Measurements from ENCODE around the gene PCIF1.
"Not testable (repeated sequence)": the region's sequence is repeated elsewhere in the genome, so short reads cannot be mapped to it uniquely, and the experiment has no call there.

PCIF1 gene

GRCh38 chr20:45919542-45920399 lies 14.7 kb upstream of the PCIF1 start:
- DNase-seq = peak in 1 of 42 donors; percentile 8

GRCh38 chr20:45920462-45921336 lies 13.8 kb upstream of the PCIF1 start:
- no peak for DNase-seq
- intact Hi-C loops (cut with DNase I) = no loop called here

More at GRCh38 chr20:45919542-45920399, 14.7 kb upstream of the PCIF1 start:
- intact Hi-C loops (cut with DNase I) = no loop called here

GRCh38 chr20:45921337-45922189 lies 12.9 kb upstream of the PCIF1 start:
- intact Hi-C loops (cut with DNase I) = no loop called here
- DNase-seq = no peak

- intact Hi-C loops (cut with DNase I) = no loop called here
- peak in 2 of 42 donors; percentile 18 to 38 for DNase-seq
Observed at GRCh38 chr20:45924391-45925261, 9.9 kb upstream of the PCIF1 start.

- no peak for DNase-seq
- intact Hi-C loops (cut with DNase I) = no loop called here
Observed at GRCh38 chr20:45925821-45926506, 8.5 kb upstream of the PCIF1 start.

- no peak for DNase-seq
- intact Hi-C loops (cut with DNase I) = no loop called here
Observed at GRCh38 chr20:45926731-45927070, 7.8 kb upstream of the PCIF1 start.

GRCh38 chr20:45927071-45927878 lies 7.2 kb upstream of the PCIF1 start:
- DNase-seq = no peak
- intact Hi-C loops (cut with DNase I) = no loop called here

GRCh38 chr20:45931680-45932079 lies 2.8 kb upstream of the PCIF1 start:
- intact Hi-C loops (cut with DNase I) = loop anchor here (10.0 kb wide), 1 partner anchor 117 kb away; the partner anchor contains the start of gene UBE2C
- not testable (repeated sequence) for DNase-seq

- intact Hi-C loops (cut with DNase I) = loop anchor here (2.0 to 10.0 kb wide), 2 partner anchors 43 to 119 kb away; partner anchors contain the start of genes CTSA, NEURL2 and UBE2C
- peak; percentile 53 to 93 (median 76) for DNase-seq
Observed at GRCh38 chr20:45933266-45934045, 1.0 kb upstream of the PCIF1 start.

- peak in 40 of 42 donors; percentile 55 to 87 (median 79) for DNase-seq
- intact Hi-C loops (cut with DNase I) = loop anchor here (2.0 to 10.0 kb wide), 2 partner anchors 43 to 119 kb away; partner anchors contain the start of genes CTSA, NEURL2 and UBE2C
Observed at GRCh38 chr20:45934046-45934585, 367 bp upstream of the PCIF1 start.

- intact Hi-C loops (cut with DNase I) = loop anchor here (2.0 to 10.0 kb wide), 3 partner anchors 37 to 121 kb away; partner anchors contain the start of genes CTSA, NEURL2, UBE2C and ZNF335
- peak in 3 of 42 donors; percentile 16 to 62 (median 47) for DNase-seq
Observed at GRCh38 chr20:45935416-45936046, 1.0 kb downstream of the PCIF1 start.

- DNase-seq = no peak
- intact Hi-C loops (cut with DNase I) = loop anchor here (5.0 to 10.0 kb wide), 2 partner anchors 35 to 123 kb away; partner anchors contain the start of genes UBE2C and ZNF335
Observed at GRCh38 chr20:45937765-45938164, 3.3 kb downstream of the PCIF1 start.

- intact Hi-C loops (cut with DNase I) = loop anchor here (5.0 to 10.0 kb wide), 2 partner anchors 33 to 124 kb away; partner anchors contain the start of genes UBE2C and ZNF335
- DNase-seq = no peak
Observed at GRCh38 chr20:45938727-45939438, 4.4 kb downstream of the PCIF1 start.

- no peak for DNase-seq
- intact Hi-C loops (cut with DNase I) = no loop called here
Observed at GRCh38 chr20:45940053-45940452, 5.6 kb downstream of the PCIF1 start.

All from head of caudate nucleus (tissue), 42 donors.